Jurkat, Clone E6-1 (cell line): ENCODE measurements around the gene PRODH2.
"Not testable (repeated sequence)": the region's sequence is repeated elsewhere in the genome, so short reads cannot be mapped to it uniquely, and the experiment has no call there.

Experiments used
- DNase-seq: peaks from one replicate; pipeline ENCODE4 v3.0.0-alpha.2; 2011; ENCODE audit warnings: low read depth, low spot score
- H3K4me3 ChIP-seq: 2 replicates; pipeline ENCODE4 v1.5.1; 2011; ENCODE audit warnings: mild to moderate bottlenecking, low read length, control low read depth, moderate library complexity

PRODH2 gene

DNA sequence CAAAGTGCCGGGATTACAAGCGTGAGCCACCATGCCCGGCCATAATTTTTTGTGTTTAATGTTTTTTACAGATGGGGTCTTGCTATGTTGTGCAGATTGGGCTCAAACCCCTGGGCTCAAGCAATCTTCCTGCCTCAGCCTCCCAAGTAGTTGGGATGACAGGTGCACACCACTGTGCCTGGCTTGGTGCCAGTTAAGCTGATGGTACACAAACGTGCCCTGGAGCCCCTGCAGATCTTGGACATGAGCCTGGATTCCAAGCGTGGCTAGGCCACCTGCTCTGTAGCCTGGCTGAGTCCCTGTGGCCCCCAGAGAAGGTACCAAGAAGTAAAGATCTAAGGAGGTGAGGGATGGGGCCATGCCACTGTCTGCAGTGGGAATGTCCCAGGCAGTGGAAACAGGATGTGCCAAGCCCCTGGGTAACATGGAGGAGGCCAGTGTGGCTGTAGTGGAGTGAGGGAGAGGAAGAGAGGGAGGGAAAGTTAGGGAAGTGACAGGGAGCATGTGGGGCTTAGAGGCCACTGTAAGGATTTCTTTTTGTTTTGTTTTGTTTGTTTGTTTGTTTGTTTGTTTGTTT is 7.0 kb downstream of the PRODH2 start:
- no peak overlapping the region for H3K4me3 ChIP-seq
- no peak for DNase-seq

DNA sequence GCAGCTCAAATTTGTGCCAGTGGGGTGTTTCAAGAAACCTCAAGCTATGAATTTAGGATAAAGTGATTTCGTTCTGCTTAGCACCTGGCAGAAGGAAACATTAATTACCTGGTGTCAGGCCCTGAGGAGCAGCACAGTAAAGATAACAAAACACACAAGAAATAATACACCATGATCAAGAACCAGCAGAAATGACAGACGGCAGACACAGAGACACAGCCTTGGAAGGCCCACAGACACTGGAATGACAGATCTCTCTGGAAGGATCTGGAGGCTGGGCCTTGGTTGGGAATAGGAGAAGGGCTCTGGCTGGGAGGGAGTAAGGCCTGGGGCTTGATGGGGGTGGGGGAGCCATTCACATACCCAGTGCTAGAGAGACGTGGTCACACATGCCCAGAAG is 10.8 kb downstream of the PRODH2 start:
- no peak for DNase-seq
- H3K4me3 ChIP-seq = no peak overlapping the region

DNA sequence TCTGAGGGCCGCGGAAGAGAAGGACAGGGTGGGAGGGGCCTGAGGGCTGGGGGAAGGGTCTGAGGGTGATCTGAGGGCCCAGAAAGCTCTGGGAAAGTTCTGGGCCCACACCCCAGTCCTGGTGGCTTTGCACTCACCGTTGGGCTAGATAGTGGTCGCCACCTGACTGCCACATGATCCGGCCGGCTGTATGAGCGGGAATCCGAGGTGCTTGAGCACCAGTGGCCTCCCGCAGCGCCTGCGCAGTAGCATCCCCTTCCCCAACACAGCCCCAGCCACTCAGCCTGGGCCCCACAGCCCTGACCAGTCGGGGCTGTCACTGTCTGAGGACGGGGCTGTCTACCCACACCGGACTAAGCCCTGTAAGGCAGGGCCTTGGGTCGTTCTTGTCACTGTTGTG is 15.0 kb downstream of the PRODH2 start:
- no peak for DNase-seq
- no peak overlapping the region for H3K4me3 ChIP-seq

DNA sequence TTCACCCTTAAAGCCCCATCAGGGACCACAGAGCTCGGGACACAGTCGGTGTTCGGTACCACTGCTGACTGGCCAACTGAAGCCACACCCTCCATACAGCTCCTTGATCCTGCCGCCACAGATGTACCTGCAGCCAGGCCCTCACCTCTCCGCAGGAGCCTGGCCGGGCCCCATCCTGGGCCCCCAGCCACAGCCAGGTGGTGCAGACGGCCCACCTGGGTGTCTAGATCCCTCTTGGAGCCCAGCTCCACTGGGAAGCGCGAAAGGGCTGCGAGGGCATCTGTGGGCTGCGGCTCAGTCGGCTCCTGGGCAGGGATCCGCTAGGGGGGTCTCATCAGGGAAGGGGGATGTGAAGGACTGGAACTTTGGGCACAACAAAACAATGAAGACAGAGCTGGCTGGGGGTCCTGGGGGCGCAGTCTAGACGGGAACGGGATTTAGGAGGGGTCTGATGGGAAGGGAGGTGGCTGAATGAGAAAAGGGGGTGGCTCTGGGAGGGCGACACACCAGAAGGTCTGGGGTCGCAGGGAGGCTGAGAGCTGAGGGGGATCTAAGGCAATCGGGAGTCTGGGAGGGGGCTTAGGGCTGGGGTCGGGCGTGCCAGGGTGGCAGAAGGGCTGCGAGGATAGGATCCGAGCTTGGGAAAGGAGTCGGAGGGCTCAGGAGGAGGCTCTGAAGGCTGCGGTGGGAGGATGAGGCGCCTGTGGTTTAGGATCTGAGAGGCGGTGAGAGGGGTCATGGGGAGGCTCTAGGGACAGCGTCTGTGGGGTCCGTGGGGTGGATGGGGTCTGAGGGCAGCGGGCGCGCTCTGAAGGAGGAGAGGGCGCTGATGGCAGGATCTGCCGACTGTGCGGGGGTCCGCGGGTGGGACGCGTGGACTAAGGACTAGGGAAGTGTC is 15.8 kb downstream of the PRODH2 start:
- no peak overlapping the region for H3K4me3 ChIP-seq
- no peak for DNase-seq

DNA sequence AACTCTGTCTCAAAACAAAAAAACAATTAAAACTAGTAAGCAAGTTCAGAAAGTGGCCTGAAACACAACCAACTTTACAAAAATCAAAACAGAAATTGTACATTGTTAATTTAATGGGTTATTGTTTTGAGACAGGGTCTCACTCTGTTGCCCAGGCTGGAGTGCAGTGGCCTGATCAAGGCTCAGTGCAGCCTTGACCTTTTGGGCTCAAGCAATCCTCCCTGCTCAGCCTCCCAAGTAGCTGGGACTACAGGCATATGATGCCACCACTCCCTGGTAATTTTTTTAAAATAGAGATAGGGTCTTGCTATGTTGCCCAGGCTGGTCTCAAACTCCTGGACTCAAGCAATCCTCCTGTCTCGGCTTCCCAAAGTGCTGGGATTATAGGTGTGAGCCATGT is 17.1 kb downstream of the PRODH2 start:
- not testable (repeated sequence) for DNase-seq, H3K4me3 ChIP-seq

DNA sequence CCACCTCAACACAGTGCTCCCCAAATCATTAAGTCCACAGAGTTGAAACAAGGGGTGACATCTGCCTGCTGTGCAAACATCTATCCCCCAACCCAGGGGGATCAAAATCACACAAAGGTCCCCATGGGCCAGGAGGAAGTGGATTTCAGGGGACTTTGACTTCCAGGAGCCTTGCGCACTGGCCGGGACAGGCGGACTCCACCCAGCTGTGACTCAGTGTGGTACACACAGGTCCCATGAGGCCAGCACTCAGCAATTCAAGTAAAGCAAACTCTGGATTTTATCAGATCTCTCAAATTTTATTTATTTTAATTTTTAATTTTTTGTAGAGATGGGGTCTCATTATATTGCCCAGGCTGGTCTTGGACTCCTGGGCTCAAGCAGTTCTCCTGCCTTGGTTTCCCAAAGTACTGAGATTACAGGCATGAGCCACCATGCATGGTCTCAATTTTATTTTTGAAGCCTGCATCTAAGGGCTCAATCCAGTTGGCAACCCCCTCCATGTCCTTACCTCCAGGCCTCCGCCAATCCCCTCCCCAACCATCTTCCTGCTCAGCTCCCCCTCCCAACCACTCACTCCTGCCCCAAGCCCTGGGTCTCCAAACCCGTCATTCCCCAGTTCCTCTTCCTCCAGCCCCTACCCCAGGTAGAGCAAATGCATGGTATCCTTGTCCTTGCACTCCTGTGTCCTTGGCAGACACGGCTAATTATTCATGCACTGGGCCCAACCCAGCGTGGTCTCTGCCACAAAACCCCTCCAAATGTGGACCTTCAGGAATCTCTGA is 19.1 kb downstream of the PRODH2 start:
- H3K4me3 ChIP-seq = no peak overlapping the region
- DNase-seq = no peak

DNA sequence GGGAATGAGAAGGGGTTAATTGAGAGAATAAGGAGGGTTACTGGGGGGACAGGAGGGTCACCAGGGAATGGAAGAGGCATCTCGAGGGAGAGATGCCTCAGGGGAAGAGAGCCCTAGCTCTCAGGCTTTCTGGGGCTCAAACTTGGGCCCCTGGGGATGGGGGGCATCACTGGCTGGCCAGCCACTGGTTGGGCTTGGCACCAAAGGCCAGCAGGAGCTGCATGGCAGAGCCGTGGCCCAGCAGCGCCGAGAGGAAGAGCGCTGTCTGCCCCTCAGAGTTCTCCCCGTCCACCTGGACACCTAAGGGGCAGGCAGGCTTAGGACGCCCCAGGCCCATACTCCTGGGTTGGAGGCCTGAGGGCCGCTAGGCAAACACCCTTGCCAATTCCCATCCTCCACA is 19.8 kb downstream of the PRODH2 start:
- no peak overlapping the region for H3K4me3 ChIP-seq
- no peak for DNase-seq

DNA sequence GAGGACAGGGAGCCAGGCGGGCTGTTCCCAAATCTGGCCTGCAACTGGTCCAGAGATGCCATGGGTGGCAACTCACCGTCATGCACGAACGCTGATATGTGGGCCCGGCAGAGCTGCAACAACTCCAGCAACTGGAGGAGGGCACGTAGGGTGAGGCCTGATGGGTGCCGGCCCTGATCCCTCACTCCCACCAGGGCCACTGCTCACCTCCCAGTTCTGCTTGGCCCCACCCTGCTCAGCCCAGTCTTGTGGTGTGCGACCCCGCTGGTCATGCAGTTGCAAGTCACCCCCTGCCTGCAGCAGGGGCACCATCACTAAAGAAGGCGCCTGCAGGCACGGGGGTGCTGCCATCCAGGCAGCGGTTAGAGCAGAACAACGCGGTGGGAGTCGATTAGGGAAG is 20.3 kb downstream of the PRODH2 start:
- no peak for DNase-seq
- no peak overlapping the region for H3K4me3 ChIP-seq

DNA sequence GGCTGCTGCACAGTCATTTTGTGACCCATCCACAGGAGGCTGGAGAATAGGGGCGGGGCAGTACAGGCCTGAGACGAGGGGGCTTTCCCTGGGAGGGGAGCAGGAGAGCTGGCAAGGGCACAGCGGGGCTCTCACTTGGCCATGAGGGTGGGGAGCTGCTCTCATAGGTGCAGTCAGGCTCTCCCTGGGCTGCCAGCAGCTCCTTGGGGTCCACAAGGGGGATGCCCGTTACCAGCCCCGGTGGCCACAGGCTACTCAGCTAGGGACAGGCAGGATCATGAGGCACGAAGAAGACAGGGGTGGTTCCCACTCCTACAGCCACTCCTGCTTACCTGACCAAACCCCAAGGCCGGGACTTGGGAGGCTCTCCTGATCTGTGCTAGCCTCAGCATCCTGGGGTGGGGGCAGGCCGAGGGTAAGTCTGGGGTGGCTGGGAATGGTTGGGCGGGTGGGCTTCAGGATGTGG is 20.8 kb downstream of the PRODH2 start:
- no peak overlapping the region for H3K4me3 ChIP-seq
- DNase-seq = no peak

DNA sequence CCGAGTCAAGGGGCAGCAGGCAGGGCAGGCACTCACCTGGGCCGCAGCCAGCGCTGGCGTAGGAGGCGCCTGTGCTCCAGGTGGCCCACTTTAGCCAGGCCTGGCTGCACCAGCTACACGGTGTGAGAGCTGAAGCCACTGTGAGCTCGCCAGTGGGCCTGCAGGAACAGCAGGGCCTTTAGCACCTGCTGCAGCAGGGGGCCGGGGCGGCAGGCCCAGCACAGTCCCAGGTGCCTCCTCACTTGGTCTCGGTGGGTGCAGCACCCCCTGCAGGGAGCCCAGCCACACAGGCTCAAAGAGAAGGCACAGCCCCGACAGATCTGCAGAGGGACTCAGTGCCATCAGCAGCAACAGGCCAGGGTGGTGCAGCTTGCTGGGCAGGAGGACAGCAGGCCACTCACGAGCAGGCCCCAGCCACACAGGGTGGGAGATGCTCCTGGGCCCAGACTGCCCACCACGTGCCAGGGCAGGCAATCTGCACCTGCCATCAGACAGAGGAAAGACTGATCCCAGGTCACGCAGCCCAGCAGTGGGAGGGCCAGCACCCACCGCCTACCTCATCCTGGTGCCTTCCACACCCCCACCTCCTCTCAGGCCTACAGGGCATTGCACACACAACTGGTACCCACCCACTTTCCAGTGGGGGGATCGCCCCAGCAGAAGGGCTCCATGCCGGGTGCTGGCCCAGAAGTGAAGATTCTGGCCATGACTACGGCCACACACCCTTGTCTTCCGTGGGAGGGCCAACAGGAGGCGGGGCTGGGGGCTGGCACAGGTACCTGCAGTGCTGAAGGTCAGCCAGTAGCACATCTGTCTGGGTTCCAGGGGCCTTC is 21.4 kb downstream of the PRODH2 start:
- no peak overlapping the region for H3K4me3 ChIP-seq
- no peak for DNase-seq

DNA sequence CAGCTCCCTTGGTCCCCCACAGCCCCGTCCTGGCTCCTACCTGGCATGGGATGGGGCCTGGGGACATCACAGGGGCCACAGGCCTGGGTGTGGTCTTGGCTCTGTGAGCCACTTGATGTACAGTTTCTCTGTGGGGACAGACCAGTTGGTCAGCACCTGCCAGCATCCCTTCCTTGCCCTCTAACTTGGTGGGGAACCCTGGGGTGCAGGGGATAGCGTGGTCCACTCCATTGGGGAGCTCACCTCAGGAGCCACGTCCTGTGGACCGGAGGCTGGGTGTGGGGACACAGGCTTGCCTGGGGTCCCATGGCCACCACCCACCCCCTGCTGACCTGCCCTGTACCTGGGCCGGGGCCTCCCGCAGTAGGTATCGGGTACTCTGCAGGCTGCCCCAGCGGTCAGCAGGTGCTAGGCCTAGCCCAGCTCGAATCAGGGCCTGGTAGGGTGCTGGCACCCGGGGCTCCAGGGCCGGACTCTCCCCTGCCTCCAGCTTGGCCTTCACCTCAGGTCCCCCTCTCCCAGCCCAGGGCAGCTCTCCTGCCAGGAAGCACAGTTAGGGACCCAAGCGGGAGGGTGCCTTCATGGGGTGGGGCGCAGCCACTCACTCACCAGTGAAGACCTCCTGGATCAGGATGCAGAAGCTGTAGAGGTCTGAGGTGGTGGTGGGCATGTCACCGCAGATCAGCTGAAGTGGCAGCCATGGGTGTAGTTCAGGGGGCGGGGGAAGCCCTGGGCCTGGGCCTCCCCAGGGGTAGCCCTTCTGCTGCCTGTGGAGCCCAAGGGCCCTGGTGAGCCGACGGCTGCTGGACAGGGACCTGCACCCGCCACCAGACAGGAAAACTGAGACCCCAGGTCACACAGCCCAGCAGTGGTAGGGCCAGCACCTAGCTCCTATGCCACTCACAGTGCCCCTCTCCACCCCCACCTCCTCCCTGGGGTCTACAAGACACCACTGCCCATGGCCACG is 22.4 kb downstream of the PRODH2 start:
- no peak for DNase-seq

DNA sequence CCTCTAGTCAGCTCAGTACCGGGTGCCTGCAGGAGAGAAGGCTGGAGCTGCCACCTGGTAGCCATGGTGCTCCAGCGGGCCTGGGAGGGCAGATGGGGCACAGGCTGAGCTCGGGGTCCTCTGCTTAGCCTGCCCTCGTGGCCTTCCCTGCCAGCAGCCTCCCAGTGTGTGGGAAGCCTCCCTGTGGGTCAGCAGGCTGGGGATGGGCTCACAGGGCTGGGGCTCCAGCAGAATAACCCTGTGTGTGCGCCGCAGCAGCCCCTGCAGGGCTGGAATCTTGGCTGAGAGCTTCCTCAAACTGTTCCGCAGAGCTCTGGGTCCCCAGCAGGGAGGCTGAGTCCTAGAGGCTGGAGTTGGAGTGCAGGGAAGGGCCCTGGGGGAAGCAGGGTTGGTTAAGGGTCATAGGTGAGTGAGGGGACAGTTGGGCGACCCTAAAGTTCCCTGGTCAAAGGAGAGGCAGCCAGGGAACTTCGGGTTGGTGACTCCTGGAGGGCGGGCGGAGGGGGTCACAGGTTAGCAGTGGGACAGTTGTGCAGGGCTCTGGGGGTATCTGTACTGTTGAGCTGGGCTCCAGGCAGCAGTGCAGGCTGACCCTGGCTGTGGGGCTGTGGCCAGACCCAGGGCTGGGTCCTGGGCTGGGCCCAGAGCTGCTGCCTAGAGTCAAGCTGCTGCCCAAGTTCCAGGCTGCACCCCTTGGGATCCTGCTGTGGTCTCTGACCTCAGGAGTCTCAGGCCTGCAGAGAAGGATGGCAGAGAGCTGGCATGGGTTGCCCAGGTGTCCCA is 23.3 kb downstream of the PRODH2 start:
- H3K4me3 ChIP-seq = no peak overlapping the region
- no peak for DNase-seq

More for the DNA sequence above, 22.4 kb downstream of the PRODH2 start:
- H3K4me3 ChIP-seq = no peak overlapping the region

DNA sequence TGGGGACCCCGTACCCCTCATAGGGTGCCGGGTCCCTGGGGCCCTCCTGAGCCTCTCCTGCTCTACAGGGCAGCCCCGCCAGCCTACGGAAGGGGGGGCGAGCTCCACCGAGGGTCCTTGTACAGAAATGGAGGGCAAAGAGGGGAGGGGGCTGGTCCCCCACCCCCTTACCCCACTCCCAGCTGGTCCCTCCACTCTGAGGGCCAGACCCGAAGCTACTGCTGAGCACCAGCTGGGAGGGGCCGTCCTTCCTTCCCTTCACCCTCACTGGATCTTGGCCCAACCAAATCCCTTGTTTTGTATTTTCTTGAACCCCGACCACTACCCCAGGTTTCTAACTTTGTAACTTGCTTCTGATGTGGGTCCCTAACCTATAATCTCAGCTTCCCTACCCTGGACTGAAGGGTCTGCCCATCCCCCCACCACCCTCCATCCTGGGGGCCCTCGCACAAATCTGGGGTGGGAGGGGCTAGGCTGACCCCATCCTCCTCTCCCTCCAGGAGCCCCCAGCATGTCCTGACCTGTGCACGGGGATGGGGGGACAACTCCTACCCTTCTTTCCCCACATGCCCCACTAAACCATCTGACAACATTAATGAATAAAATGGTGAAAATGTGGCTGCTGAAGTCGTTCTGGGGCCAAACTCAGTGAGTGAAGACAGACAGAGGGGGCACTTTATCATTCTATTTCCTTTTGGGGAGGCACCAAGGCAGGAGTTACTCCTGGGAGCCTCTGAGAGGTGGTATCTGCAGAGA is 24.3 kb downstream of the PRODH2 start:
- DNase-seq = no peak
- no peak overlapping the region for H3K4me3 ChIP-seq

DNA sequence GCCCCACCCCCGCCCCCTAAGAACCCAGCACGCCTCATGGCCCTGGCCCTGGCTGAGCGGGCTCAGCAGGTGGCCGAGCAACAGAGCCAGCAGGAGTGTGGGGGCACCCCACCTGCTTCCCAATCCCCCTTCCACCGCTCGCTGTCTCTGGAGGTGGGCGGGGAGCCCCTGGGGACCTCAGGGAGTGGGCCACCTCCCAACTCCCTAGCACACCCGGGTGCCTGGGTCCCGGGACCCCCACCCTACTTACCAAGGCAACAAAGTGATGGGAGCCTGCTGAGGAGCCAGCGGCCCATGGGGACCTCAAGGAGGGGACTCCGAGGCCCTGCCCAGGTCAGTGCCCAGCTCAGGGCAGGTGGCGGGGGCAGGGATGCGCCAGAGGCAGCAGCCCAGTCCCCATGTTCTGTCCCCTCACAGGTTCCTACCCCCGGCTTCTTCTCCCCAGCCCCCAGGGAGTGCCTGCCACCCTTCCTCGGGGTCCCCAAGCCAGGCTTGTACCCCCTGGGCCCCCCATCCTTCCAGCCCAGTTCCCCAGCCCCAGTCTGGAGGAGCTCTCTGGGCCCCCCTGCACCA is 25.3 kb downstream of the PRODH2 start:
- no peak for DNase-seq
- no peak overlapping the region for H3K4me3 ChIP-seq

DNA sequence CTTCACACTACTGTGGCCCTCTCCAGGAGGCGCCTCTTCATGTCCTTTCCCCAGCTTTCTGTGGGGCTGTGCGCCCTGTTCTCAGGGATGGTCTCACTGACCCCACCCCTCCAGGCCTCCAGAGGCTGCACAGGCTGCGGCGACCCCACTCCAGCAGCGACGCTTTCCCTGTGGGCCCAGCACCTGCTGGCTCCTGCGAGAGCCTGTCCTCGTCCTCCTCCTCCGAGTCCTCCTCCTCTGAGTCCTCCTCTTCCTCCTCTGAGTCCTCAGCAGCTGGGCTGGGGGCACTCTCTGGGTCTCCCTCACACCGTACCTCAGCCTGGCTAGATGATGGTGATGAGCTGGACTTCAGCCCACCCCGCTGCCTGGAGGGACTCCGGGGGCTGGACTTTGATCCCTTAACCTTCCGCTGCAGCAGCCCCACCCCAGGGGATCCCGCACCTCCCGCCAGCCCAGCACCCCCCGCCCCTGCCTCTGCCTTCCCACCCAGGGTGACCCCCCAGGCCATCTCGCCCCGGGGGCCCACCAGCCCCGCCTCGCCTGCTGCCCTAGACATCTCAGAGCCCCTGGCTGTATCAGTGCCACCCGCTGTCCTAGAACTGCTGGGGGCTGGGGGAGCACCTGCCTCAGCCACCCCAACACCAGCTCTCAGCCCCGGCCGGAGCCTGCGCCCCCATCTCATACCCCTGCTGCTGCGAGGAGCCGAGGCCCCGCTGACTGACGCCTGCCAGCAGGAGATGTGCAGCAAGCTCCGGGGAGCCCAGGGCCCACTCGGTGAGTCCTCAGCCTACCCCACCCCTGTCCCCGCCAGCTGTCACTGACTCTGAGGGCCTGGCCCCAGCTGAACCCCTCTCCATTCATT is 26.1 kb downstream of the PRODH2 start:
- H3K4me3 ChIP-seq = no peak overlapping the region
- DNase-seq = no peak

DNA sequence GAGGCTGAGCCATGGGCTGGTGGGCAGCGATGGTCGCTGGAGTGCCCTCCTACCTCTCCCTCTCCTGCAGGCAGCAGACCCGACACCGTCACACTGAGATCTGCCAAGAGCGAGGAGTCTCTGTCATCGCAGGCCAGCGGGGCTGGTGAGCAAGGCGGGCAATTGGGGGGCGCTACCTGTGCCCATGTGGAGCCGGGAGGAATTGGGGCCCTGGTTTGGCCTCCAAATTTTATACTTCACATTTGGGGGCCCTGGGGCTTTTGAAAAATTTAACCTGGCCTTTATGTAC is 27.4 kb downstream of the PRODH2 start:
- no peak overlapping the region for H3K4me3 ChIP-seq

More for the DNA sequence above, 27.4 kb downstream of the PRODH2 start:
- DNase-seq = no peak
